Measurements from ENCODE around the gene ZFYVE21.
A peak's percentile ranks its signal among the peaks of the same experiment; 100 is the strongest.
"Not testable (repeated sequence)": the region's sequence is repeated elsewhere in the genome, so short reads cannot be mapped to it uniquely, and the experiment has no call there.

The ZFYVE21 gene

GRCh38 chr14:103715052-103716000 is at the start of gene ZFYVE21, which contains the start of gene XRCC3:
Gene ZFYVE21, plus strand, starts transcription at chr14:103715810. Its CDS starts 32 bp downstream, at chr14:103715842.
Gene XRCC3, minus strand, starts transcription at chr14:103715451. Its CDS starts 4,364 bp downstream, at chr14:103711087.
- peak; percentile 100 for DNase-seq

- DNase-seq = no peak
These were observed 47.9 kb upstream of the ZFYVE21 start for GRCh38 chr14:103667671-103668070.

GRCh38 chr14:103668117-103668516 is 47.5 kb upstream of the ZFYVE21 start:
- DNase-seq = no peak

GRCh38 chr14:103669370-103669769 is 46.2 kb upstream of the ZFYVE21 start:
- DNase-seq = no peak

- no peak for DNase-seq
These were observed 43.7 kb upstream of the ZFYVE21 start for GRCh38 chr14:103671911-103672310.

- no peak for DNase-seq
These were observed 39.7 kb upstream of the ZFYVE21 start for GRCh38 chr14:103675957-103676356.

GRCh38 chr14:103676881-103677675 is 38.5 kb upstream of the ZFYVE21 start:
- no peak for DNase-seq

GRCh38 chr14:103679351-103679750 is 36.3 kb upstream of the ZFYVE21 start:
- DNase-seq = peak; percentile 36

GRCh38 chr14:103680491-103681231 is 34.9 kb upstream of the ZFYVE21 start:
- DNase-seq = no peak

- no peak for DNase-seq
These were observed 32.5 kb upstream of the ZFYVE21 start for GRCh38 chr14:103683139-103683538.

- DNase-seq = no peak
These were observed 31.1 kb upstream of the ZFYVE21 start for GRCh38 chr14:103684471-103684870.

- no peak for DNase-seq
These were observed 30.7 kb upstream of the ZFYVE21 start for GRCh38 chr14:103684871-103685270.

GRCh38 chr14:103685276-103686211 is 30.1 kb upstream of the ZFYVE21 start:
- no peak for DNase-seq

GRCh38 chr14:103686831-103687485 is 28.7 kb upstream of the ZFYVE21 start:
- DNase-seq = no peak

- no peak for DNase-seq
These were observed 27.9 kb upstream of the ZFYVE21 start for GRCh38 chr14:103687712-103688111.

GRCh38 chr14:103688441-103688840 is 27.2 kb upstream of the ZFYVE21 start:
- no peak for DNase-seq

- no peak for DNase-seq
These were observed 26.4 kb upstream of the ZFYVE21 start for GRCh38 chr14:103688906-103689902.

- no peak for DNase-seq
These were observed 25.3 kb upstream of the ZFYVE21 start for GRCh38 chr14:103690332-103690731.

GRCh38 chr14:103691655-103692054 is 24.0 kb upstream of the ZFYVE21 start:
- not testable (repeated sequence) for DNase-seq

- no peak for DNase-seq
These were observed 23.5 kb upstream of the ZFYVE21 start for GRCh38 chr14:103692159-103692558.
